Lower leg skin (tissue), 4 donors: ENCODE results near the gene HNRNPC. TPM values are rescaled to one million over a fixed set of nuclear protein-coding genes. Genes with fewer than 3 reads are reported as not detected.

ENCODE experiments used
- DNase-seq, 2 donors: peaks; one replicate each; pipeline ENCODE4 v3.0.0-alpha.2; 2019; ENCODE audit warnings: low spot score in 2 of 2
- H3K4me3 ChIP-seq: fragments of 200-600 bp; sonication (generic); 2 replicates; pipeline ENCODE4 v1.5.1; 2017; ENCODE audit warnings: mild to moderate bottlenecking, low read depth; ENCODE audit not compliant: poor library complexity, severe bottlenecking
- CTCF ChIP-seq, 3 donors: fragments of 450-650 bp; IDR thresholded peaks; one replicate each; pipeline ENCODE4 v1.5.1; 2016; ENCODE audit warnings: antibody characterized with exemption in 3 of 3, mild to moderate bottlenecking in 3 of 3, moderate library complexity in 2 of 3
- POLR2A ChIP-seq, 2 donors: fragments of 450-650 bp; IDR thresholded peaks; one replicate each; pipeline ENCODE4 v1.6.1; 2016 to 2017; ENCODE audit warnings: antibody characterized with exemption in 2 of 2, mild to moderate bottlenecking in 1 of 2, moderate library complexity in 1 of 2
- WGBS, 2 donors: methylation state at CpG; one replicate each; pipeline ENCODE4 v1.1.5; 2018; 5-methylcytosine and 5-hydroxymethylcytosine counted together
- intact Hi-C: fragments of 100-400 bp; cut with DNase I; formaldehyde crosslinking; loops from one replicate; pipeline ENCODE4 v1.15.0; 2023; ENCODE audit warnings: low total_unique reads
- total RNA-seq, 4 donors: library from RNA; depleted of rRNA; stranded (reverse); fragments of >200 nt; gene quantifications; one replicate each; pipeline ENCODE4 v1.1.0, GENCODE V29; 2016

Gene HNRNPC
- total RNA-seq, 4 donors from 2014 or later, result 312 to 425 (median 376) TPM

- no peak for DNase-seq
- H3K4me3 ChIP-seq, result no peak overlapping the region
- WGBS, 2 donors, result 87 to 92% methylated on average over 1 of the region's 1 CpG
- intact Hi-C loops, result no loop called here
- TF ChIP-seq CTCF (IDR thresholded peaks at IDR 0.05), result no peak
- no peak for TF ChIP-seq POLR2A (IDR thresholded peaks at IDR 0.05)
Observed at GRCh38 chr14:21210023-21210422, 59.2 kb downstream of the HNRNPC start.

- WGBS, 2 donors, result 92 to 95% methylated on average over 1 of the region's 1 CpG
- intact Hi-C loops, result no loop called here
Observed at GRCh38 chr14:21209185-21209584, 60.1 kb downstream of the HNRNPC start.

GRCh38 chr14:21208554-21208953 is 60.7 kb downstream of the HNRNPC start:
- H3K4me3 ChIP-seq, result no peak overlapping the region
- intact Hi-C loops, result no loop called here
- TF ChIP-seq CTCF (IDR thresholded peaks at IDR 0.05), result no peak
- TF ChIP-seq POLR2A (IDR thresholded peaks at IDR 0.05), result no peak
- DNase-seq, result no peak
- WGBS, 2 donors, result 95 to 96% methylated on average over 4 of the region's 4 CpGs

More at GRCh38 chr14:21209185-21209584, 60.1 kb downstream of the HNRNPC start:
- DNase-seq, result no peak
- no peak overlapping the region for H3K4me3 ChIP-seq
- TF ChIP-seq POLR2A (IDR thresholded peaks at IDR 0.05) (no peak), CTCF (IDR thresholded peaks at IDR 0.05) (no peak)

- TF ChIP-seq CTCF (IDR thresholded peaks at IDR 0.05) (no peak), POLR2A (IDR thresholded peaks at IDR 0.05) (no peak)
- no peak overlapping the region for H3K4me3 ChIP-seq
- intact Hi-C loops, result no loop called here
- DNase-seq, result no peak
- 90 to 95% methylated on average over 4 of the region's 4 CpGs for WGBS, 2 donors
Observed at GRCh38 chr14:21206753-21207684, 62.2 kb downstream of the HNRNPC start.

GRCh38 chr14:21205678-21206581 is 63.3 kb downstream of the HNRNPC start:
- TF ChIP-seq POLR2A (IDR thresholded peaks at IDR 0.05), result no peak
- no peak for TF ChIP-seq CTCF (IDR thresholded peaks at IDR 0.05)
- intact Hi-C loops, result no loop called here
- no peak overlapping the region for H3K4me3 ChIP-seq
- DNase-seq, result no peak
- 90% methylated on average over 12 of the region's 12 CpGs for WGBS, 2 donors
